Muscle of leg (tissue), 11 donors: ENCODE measurements around the gene CD300LD. TPM values are rescaled to one million over a fixed set of nuclear protein-coding genes. Genes with fewer than 3 reads are reported as not detected.
"Not testable (repeated sequence)": the region's sequence is repeated elsewhere in the genome, so short reads cannot be mapped to it uniquely, and the experiment has no call there.

Experiments
- DNase-seq: peaks from one replicate; pipeline ENCODE4 v3.0.0; 2013
- H3K27ac ChIP-seq: one replicate; pipeline ENCODE4 v1.5.1; 2013; ENCODE audit warnings: mild to moderate bottlenecking, low read length, control low read depth
- H3K27me3 ChIP-seq: one replicate; pipeline ENCODE4 v1.6.1; 2013; ENCODE audit warnings: low read length; ENCODE audit not compliant: control insufficient read depth, insufficient read depth
- H3K36me3 ChIP-seq: one replicate; pipeline ENCODE4 v1.6.1; 2013; ENCODE audit warnings: low read length; ENCODE audit not compliant: control insufficient read depth, insufficient read depth
- H3K4me1 ChIP-seq: one replicate; pipeline ENCODE4 v1.6.1; 2013; ENCODE audit warnings: low read length; ENCODE audit not compliant: control insufficient read depth, insufficient read depth
- H3K4me3 ChIP-seq: one replicate; pipeline ENCODE4 v1.5.1; 2013; ENCODE audit warnings: low read length, control low read depth
- H3K9me3 ChIP-seq: replicated peaks from 2 replicates; pipeline ENCODE4 v1.6.1; 2013; ENCODE audit warnings: low read depth, low read length; ENCODE audit not compliant: control insufficient read depth
- WGBS: methylation state at CpG from one replicate; pipeline ENCODE4 v1.1.5; 2013; ENCODE audit warnings: missing lambda C conversion rate; ENCODE audit not compliant: insufficient coverage; 5-methylcytosine and 5-hydroxymethylcytosine counted together
- polyA plus RNA-seq, 8 donors: library from polyadenylated mRNA; unstranded; fragments of 120-200 nt; gene quantifications; one replicate each; pipeline versions ENCODE4 v1.2.1 to v1.2.3, GENCODE V29; 2013; ENCODE audit warnings: inconsistent platforms in 1 of 8, low replicate concordance in 1 of 8; ENCODE audit not compliant: insufficient read length in 8 of 8, insufficient read depth in 1 of 8
- total RNA-seq: library from RNA; stranded (reverse); fragments of 120-200 nt; gene quantifications from one replicate; pipeline ENCODE4 v1.2.4, GENCODE V29; 2013

The CD300LD gene
- total and polyA plus RNA-seq, 9 donors, result not detected

DNA sequence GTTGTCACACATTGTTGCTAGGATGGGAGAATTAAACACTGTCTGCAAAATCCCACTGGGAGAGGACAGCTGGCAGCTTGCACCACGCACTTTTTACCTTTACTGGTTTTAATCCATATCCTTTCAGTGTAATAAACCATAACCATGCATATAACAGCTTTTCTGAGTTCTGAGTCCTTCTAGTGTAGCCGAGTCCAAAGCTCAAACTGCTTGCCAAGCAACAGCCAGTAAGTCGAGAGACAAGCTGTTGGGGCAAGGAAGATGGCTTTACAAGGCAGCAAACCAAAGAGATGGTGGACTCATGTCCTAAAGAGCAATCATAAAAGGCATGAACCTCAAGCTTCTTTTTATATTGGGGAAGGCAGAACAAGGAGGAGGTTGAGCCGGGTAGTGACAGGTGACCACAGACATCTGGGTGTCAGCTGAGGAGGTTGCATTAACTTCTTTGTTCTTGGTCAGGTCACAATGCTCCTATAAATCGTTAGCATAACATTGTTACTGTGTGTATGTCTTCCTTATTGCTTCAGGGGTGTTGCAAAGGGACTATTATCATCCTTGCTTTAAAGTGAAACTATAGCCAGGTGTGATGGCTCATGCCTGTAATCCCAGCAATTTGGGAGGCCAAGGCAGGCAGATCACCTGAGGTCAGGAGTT, 17.5 kb downstream of the CD300LD start:
- 30% methylated on average over 3 of the region's 5 CpGs for WGBS
- no peak for DNase-seq
- Histone ChIP-seq H3K9me3 (no peaks in the 10 kb centered on the region), H3K27me3 (peaks cover 13% of the 10 kb centered on the region), H3K4me3 (no peak overlapping the region), H3K36me3 (no peaks in the 10 kb centered on the region), H3K27ac (no peak overlapping the region), H3K4me1 (no peaks in the 10 kb centered on the region)

DNA sequence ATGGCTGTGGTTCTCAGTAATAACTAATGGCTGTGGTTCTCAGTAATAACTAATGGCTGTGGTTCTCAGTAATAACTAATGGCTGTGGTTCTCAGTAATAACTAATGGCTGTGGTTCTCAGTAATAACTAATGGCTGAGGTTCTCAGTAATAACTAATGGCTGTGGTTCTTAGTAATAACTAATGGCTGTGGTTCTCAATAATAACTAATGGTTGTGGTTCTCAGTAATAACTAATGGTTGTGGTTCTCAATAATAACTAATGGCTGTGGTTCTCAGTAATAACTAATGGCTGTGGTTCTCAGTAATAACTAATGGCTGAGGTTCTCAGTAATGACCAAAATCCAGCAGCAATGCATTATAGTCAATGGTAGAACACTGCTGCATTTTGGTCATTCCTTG, 18.4 kb downstream of the CD300LD start:
- H3K27ac ChIP-seq, H3K9me3 ChIP-seq, DNase-seq, H3K4me3 ChIP-seq, H3K4me1 ChIP-seq, H3K36me3 ChIP-seq: not testable (repeated sequence)
- peaks cover 13% of the 10 kb centered on the region for H3K27me3 ChIP-seq

DNA sequence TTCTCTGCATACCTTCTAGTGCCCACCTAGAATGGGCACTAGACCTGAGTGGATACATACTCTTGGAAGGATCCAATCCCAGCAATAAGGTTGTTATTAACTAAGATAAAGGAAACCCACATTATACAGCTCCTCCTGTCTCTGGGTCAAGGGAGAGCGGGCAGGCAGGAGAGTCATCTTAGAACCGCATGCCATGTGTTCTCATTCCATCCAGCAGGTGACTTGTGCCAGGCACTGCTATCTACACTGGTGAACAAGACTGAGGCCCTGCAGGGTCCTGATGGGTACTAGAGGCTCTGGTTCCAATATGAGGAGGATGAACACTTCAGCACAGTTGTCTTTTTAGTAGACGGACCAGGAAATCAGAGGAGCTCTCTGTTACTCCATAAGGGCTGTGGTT, 18.9 kb downstream of the CD300LD start:
- Histone ChIP-seq H3K36me3 (no peaks in the 10 kb centered on the region), H3K27ac (no peak overlapping the region), H3K4me1 (peaks cover 6% of the 10 kb centered on the region), H3K9me3 (no peaks in the 10 kb centered on the region), H3K27me3 (peaks cover 13% of the 10 kb centered on the region), H3K4me3 (no peak overlapping the region)
- no CpG with 5 or more reads among the region's 3 CpGs for WGBS
- DNase-seq, result no peak

DNA sequence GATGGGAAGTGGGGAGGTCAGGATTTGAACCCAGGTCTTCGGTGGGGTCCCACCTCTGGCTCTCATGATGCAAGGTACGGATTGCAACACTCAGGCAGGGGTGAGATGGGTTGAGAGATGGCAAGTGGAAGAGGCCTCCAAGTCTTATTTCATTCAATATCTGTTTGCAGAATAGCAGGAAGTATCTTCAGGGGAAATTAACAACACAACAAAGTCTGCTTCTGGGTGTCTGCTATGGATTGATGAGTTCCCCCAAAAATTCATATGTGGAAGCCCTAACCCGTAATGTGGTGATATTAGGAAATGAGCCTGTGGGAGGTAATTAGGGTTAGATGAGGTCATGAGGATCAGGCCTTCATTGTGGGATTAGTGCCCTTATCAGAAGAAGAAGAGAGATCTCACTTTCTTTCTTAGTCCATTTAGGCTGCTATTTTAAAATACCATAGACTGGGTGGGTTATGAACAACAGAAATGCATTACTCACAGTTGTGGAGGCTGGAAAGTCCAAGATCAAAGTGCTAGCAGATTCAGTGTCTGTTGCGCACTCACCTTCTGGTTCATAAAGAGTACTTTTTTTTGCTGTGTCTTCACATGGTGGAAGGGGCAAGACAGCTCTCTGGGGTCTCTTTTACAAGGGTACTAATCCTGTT, 20.3 kb downstream of the CD300LD start:
- Histone ChIP-seq H3K36me3 (no peaks in the 10 kb centered on the region), H3K4me1 (peaks cover 6% of the 10 kb centered on the region), H3K27me3 (peaks cover 13% of the 10 kb centered on the region), H3K9me3 (no peaks in the 10 kb centered on the region), H3K4me3 (no peak overlapping the region), H3K27ac (no peak overlapping the region)
- 100% methylated on average over 1 of the region's 4 CpGs for WGBS
- DNase-seq, result no peak

DNA sequence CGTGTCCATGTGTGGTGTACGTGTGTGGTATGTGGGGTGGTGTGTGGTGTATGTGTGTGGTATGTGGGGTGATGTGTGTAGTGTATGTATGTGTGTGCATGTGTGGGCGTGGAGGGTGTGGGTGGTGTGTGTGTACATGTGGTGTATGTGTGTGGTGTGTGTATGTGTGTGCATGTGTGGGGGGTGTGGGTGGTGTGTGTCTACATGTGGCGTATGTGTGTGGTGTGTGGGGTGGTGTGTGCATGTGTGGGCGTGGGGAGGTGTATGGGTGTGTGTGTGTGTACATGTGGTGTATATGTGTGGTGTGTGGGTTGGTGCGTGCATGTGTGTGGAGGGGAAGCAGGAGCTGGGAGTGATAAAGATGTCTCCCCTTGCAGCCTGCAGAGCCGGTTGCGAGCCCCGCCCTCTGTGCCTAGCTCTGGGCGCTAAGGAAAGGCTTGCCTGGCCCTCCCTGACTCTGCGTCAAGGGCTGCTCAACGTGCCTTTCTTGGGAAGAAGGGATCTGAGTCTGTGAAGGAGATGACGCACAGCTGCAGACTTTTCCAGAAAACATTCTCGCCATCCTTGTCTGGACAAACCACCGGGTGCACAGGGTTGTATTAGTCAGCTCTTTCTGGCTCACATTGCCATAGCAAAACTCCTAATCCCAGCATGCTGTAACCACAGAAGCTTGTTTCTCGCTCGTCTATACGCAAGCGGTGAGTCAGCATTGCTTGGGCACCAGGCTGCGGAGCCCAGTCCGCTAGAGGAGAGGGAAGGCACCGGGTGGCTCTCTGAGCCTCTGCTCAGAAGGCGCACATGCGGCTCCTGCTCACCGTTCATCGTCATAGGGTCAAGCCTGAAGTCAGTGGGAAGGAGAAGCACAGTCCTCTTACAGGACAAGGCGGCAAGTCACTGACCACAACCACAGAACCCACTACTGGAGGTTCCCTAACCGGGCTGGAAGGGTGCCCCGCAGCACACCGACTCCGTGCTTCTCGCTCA, 22.8 kb downstream of the CD300LD start:
- peak; percentile 63 for DNase-seq
- no peaks in the 10 kb centered on the region for H3K9me3 ChIP-seq
- WGBS, result 72% methylated on average over 22 of the region's 32 CpGs
- no peaks in the 10 kb centered on the region for H3K36me3 ChIP-seq
- H3K27ac ChIP-seq, result no peak overlapping the region
- no peak overlapping the region for H3K4me3 ChIP-seq
- H3K27me3 ChIP-seq, result peaks cover 16% of the 10 kb centered on the region
- peaks cover 6% of the 10 kb centered on the region for H3K4me1 ChIP-seq

DNA sequence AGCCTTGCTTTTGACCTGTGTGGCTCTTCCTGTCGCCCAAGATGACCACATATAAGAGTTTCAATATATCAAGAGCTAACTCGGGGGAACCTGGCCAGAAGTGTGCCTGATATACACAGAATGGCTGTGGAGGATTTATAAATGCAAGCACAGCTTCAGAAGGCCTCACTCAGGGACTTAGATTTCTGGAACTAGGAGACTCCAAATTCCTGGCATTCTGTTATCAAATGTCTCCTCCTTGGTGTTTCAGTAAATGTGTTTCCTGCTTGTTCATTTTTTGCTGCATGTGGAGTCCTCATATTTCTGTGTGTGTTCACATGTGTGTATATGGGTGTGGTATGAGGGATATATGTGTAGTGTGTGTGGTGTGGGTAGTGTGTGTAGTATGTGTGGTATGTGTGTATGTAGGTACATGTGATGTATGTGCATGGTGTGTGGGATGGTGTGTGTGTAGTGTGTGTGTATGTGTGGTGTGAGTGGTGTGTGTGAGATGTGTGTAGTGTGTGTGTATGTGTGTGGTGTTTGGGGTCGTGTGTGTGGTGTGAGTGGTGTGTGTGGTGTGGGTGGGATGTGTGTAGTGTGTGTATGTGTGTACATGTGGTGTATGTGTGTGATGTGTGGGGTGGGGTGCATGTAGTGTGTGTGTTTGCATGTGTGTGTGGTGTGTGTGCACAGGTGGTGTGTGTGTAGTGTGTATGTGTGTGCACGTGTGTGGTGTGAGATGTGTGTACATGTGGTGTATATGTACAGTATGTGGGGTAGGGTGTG, 23.8 kb downstream of the CD300LD start:
- no peak for DNase-seq
- Histone ChIP-seq H3K4me3 (no peak overlapping the region), H3K27me3 (peaks cover 16% of the 10 kb centered on the region), H3K9me3 (no peaks in the 10 kb centered on the region), H3K27ac (no peak overlapping the region), H3K36me3 (no peaks in the 10 kb centered on the region), H3K4me1 (peaks cover 6% of the 10 kb centered on the region)
- WGBS, result 74% methylated on average over 2 of the region's 4 CpGs

DNA sequence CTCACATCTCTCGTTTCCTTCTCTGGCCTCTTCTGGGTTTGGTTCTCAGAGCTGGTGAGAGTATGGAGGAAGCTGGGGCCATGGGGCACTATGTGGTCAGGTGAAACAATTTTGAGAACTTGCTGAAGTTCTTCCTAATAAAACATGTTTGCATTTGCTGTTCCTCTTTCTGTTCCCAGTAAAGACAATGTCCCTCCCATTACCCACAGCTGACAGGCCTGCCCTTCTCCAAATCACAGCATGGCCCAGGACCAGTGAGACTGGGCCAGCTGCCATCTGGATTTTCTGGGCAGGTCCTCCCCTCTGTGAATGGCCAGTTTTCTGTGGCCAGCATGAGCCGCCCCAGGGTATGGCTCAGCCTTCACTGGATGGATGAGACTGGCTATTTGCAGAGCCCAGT, 24.7 kb downstream of the CD300LD start, which contains the start of gene CD300H:
TSS of gene CD300H (minus strand) at position 113 of the 400 bp plus-strand sequence.
- no peak within 1 kb of the TSS for H3K27ac ChIP-seq
- H3K4me1 ChIP-seq, result peaks cover 6% of the 10 kb centered on the region
- no peak within 1 kb of the TSS for H3K4me3 ChIP-seq
- no peaks in the 10 kb centered on the region for H3K36me3 ChIP-seq
- peaks cover 16% of the 10 kb centered on the region for H3K27me3 ChIP-seq
- peak; percentile 43 for DNase-seq
- WGBS, result 100% methylated on average over 1 of the region's 2 CpGs
- no peaks in the 10 kb centered on the region for H3K9me3 ChIP-seq

DNA sequence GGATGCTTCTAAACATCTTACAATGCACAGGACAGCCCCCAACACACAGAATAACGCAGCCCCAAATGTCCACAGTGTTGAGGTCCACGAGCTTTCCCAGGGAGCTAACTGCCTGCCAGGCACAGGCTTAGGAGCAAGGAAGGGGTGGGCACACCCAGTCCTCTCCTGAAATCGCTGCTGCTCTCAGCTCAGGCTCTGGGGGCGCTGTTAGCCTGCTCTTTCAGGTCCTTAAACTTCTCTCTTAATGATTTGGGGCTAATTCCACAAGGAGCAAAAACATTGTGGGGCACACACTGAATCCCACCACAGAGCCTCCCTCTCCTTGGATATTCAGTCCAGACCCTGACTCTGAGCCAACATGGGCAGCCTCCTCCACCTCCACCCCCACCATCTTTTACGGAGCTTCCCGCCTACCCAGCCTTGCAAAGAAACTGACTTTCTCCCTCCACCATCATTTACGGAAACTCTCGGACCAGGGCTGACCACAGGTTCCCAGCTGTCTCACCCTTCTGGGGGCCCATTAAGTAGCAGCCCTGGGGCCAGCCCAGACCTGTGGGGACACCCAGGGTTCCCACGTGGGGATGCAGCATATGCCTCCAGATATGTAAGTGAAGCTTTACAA, 25.8 kb downstream of the CD300LD start:
- H3K27me3 ChIP-seq, result peaks cover 19% of the 10 kb centered on the region
- peaks cover 6% of the 10 kb centered on the region for H3K4me1 ChIP-seq
- no peak overlapping the region for H3K27ac ChIP-seq
- WGBS, result 37% methylated on average over 7 of the region's 9 CpGs
- no peak overlapping the region for H3K4me3 ChIP-seq
- H3K9me3 ChIP-seq, result no peaks in the 10 kb centered on the region
- DNase-seq, result peak; percentile 14
- H3K36me3 ChIP-seq, result no peaks in the 10 kb centered on the region

DNA sequence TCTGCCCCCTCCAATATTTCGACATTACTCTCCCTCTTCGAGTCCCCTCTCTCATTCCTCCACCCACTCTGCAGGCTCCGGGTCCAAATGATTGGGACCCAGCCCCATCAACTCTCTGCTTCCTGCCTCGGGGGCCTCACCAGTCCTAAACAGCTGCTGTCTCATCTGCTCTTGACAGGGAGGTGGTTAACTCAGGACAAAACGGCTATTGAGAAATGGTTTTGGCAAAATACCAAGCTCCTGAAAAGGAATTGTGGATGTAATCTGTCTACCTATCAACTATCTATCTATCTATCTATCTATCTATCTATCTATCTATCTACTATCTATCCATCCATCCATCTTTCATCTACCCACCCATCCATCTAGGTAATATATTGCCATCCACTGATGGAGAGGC, 27.0 kb downstream of the CD300LD start:
- Histone ChIP-seq H3K27me3 (peaks cover 15% of the 10 kb centered on the region), H3K27ac (no peak overlapping the region), H3K4me1 (peaks cover 6% of the 10 kb centered on the region), H3K4me3 (no peak overlapping the region), H3K9me3 (no peaks in the 10 kb centered on the region), H3K36me3 (no peaks in the 10 kb centered on the region)
- WGBS, result 69% methylated on average over 3 of the region's 5 CpGs
- no peak for DNase-seq
